ENCODE data around the gene HPD. TPM values are rescaled to one million over a fixed set of nuclear protein-coding genes. Genes with fewer than 3 reads are reported as not detected.

HPD gene
- total RNA-seq, 2 donors from 2014 or later: 0.39 to 1.3 TPM

DNA sequence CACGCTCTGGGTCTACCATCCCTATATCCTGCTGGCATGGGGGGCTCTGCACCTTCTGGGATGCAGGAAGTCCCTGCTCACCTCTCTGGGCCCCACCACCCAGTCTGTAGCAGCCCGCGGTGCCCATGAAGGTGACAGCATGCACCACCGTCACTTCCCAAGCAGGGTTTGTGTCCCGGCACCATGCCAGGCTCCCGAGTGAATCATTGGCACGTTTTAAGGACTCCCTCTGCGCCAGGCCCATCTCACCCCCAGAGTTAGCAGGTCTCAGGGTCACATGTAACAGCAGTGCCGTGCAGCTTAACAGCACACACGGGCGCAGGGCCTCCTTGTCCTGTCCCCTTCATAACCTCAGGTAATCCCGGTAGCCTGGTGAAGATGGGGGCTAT is 34.9 kb downstream of the HPD start:
- Histone ChIP-seq H3K36me3 (peaks cover 79% of the 10 kb centered on the region), H3K27me3 (no peaks in the 10 kb centered on the region), H3K4me1 (no peaks in the 10 kb centered on the region), H3K9me3 (no peaks in the 10 kb centered on the region), H3K27ac (no peak overlapping the region), H3K4me3 (no peak overlapping the region)
- TF ChIP-seq, protein P1, sequence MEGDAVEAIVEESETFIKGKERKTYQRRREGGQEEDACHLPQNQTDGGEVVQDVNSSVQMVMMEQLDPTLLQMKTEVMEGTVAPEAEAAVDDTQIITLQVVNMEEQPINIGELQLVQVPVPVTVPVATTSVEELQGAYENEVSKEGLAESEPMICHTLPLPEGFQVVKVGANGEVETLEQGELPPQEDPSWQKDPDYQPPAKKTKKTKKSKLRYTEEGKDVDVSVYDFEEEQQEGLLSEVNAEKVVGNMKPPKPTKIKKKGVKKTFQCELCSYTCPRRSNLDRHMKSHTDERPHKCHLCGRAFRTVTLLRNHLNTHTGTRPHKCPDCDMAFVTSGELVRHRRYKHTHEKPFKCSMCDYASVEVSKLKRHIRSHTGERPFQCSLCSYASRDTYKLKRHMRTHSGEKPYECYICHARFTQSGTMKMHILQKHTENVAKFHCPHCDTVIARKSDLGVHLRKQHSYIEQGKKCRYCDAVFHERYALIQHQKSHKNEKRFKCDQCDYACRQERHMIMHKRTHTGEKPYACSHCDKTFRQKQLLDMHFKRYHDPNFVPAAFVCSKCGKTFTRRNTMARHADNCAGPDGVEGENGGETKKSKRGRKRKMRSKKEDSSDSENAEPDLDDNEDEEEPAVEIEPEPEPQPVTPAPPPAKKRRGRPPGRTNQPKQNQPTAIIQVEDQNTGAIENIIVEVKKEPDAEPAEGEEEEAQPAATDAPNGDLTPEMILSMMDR (IDR thresholded peaks at IDR 0.05): no peak
- no peak for DNase-seq (ENCODE audit: low spot score)

DNA sequence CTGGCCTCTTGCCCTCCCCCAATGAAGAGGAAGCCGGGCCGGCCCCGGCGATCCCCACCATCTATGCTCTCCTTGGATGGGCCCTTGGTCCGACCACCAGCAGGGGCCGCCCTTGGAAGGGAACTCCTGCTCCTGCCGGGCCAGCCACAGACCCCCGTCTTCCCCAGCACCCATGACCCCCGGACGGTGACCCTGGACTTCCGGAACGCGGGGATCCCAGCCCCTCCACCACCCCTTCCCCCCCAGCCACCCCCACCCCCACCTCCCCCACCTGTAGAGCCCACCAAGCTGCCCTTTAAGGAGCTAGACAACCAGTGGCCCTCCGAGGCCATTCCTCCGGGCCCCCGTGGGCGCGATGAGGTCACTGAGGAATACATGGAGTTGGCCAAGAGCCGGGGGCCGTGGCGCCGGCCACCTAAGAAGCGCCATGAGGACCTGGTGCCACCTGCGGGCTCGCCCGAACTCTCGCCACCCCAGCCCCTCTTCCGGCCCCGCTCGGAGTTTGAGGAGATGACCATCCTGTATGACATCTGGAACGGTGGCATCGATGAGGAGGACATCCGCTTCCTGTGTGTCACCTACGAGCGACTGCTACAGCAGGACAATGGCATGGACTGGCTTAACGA is 35.4 kb downstream of the HPD start:
- DNase-seq (ENCODE audit: low spot score): no peak
- H3K4me1 ChIP-seq: no peaks in the 10 kb centered on the region
- H3K36me3 ChIP-seq: peaks cover 79% of the 10 kb centered on the region
- TF ChIP-seq, protein P1 (IDR thresholded peaks at IDR 0.05): no peak
- no peak overlapping the region for H3K4me3 ChIP-seq
- no peak overlapping the region for H3K27ac ChIP-seq
- no peaks in the 10 kb centered on the region for H3K27me3 ChIP-seq
- no peaks in the 10 kb centered on the region for H3K9me3 ChIP-seq

DNA sequence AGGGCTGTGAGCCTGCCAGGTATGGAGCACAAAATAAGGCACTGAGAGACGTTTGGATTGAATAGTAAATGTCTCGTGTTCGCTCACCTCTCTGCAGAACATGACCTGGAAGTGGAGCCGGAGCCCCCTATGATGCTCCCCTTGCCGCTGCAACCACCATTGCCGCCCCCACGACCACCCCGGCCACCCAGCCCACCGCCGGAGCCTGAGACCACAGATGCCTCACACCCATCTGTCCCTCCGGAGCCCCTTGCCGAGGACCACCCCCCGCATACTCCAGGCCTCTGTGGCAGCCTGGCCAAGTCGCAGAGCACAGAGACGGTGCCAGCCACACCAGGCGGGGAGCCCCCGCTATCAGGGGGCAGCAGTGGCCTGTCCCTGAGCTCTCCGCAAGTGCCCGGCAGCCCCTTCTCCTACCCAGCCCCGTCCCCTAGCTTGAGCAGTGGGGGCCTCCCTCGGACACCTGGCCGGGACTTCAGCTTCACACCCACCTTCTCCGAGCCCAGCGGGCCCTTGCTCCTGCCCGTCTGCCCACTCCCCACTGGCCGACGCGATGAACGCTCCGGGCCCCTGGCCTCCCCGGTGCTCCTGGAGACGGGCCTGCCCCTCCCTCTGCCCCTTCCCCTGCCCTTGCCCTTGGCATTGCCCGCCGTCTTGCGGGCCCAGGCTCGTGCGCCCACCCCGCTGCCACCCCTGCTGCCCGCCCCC is 36.1 kb downstream of the HPD start:
- Histone ChIP-seq H3K36me3 (peaks cover 79% of the 10 kb centered on the region), H3K9me3 (no peaks in the 10 kb centered on the region), H3K4me3 (no peak overlapping the region), H3K27me3 (no peaks in the 10 kb centered on the region), H3K27ac (no peak overlapping the region), H3K4me1 (no peaks in the 10 kb centered on the region)
- no peak for DNase-seq (ENCODE audit: low spot score)
- TF ChIP-seq, protein P1 (IDR thresholded peaks at IDR 0.05): no peak

GRCh38 chr12:121820056-121820455 is 38.6 kb downstream of the HPD start:
- peaks cover 90% of the 10 kb centered on the region for H3K36me3 ChIP-seq
- no peaks in the 10 kb centered on the region for H3K27me3 ChIP-seq
- H3K9me3 ChIP-seq: no peaks in the 10 kb centered on the region
- H3K4me3 ChIP-seq: no peak overlapping the region
- no peak overlapping the region for H3K27ac ChIP-seq
- TF ChIP-seq, protein P1 (IDR thresholded peaks at IDR 0.05): no peak
- no peak for DNase-seq (ENCODE audit: low spot score)
- no peaks in the 10 kb centered on the region for H3K4me1 ChIP-seq

- H3K4me1 ChIP-seq: no peaks in the 10 kb centered on the region
- H3K36me3 ChIP-seq: peaks cover 95% of the 10 kb centered on the region
- TF ChIP-seq, protein P1 (IDR thresholded peaks at IDR 0.05): no peak
- H3K9me3 ChIP-seq: no peaks in the 10 kb centered on the region
- H3K4me3 ChIP-seq: no peak overlapping the region
- no peak overlapping the region for H3K27ac ChIP-seq
- H3K27me3 ChIP-seq: no peaks in the 10 kb centered on the region
- DNase-seq (ENCODE audit: low spot score): no peak
Observed at GRCh38 chr12:121819212-121819949, 39.3 kb downstream of the HPD start.

Data from right atrium auricular region (tissue), 2 donors.